GM12875 (cell line): ENCODE data around the gene SPRR5.

Source experiments
- H3K4me3 ChIP-seq: one replicate; pipeline ENCODE4 v1.5.1; 2011; ENCODE audit warnings: low read depth, low read length, control low read depth
- TF ChIP-seq, protein P1 (sequence below): IDR thresholded peaks from 2 replicates; pipeline ENCODE4 v1.5.1; 2011; ENCODE audit warnings: low read depth, mild to moderate bottlenecking, control low read depth, inconsistent platforms, low read length, moderate library complexity, borderline replicate concordance; ENCODE audit not compliant: insufficient read depth

SPRR5 gene

DNA sequence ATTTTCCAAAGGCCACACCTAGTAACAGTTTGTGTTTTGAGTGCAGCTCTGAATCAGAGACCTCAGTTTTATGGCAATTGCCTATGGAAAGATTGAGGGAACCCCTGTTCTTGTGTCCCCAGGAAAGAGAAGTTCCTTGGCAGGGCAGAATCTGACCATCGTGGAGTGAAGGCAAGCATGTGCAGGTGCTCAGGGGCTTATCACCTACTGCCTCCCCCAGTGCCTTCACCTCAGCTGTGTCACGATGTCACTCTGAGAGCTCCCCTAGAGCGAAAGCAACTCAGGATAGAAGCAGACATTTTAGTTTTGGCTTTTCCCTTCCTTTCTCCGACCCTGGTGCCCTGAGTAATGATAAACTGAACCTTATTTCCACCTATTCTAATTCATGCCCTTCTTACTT is 35.1 kb downstream of the SPRR5 start:
- no peak overlapping the region for H3K4me3 ChIP-seq
- TF ChIP-seq, protein P1, sequence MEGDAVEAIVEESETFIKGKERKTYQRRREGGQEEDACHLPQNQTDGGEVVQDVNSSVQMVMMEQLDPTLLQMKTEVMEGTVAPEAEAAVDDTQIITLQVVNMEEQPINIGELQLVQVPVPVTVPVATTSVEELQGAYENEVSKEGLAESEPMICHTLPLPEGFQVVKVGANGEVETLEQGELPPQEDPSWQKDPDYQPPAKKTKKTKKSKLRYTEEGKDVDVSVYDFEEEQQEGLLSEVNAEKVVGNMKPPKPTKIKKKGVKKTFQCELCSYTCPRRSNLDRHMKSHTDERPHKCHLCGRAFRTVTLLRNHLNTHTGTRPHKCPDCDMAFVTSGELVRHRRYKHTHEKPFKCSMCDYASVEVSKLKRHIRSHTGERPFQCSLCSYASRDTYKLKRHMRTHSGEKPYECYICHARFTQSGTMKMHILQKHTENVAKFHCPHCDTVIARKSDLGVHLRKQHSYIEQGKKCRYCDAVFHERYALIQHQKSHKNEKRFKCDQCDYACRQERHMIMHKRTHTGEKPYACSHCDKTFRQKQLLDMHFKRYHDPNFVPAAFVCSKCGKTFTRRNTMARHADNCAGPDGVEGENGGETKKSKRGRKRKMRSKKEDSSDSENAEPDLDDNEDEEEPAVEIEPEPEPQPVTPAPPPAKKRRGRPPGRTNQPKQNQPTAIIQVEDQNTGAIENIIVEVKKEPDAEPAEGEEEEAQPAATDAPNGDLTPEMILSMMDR, result no peak

DNA sequence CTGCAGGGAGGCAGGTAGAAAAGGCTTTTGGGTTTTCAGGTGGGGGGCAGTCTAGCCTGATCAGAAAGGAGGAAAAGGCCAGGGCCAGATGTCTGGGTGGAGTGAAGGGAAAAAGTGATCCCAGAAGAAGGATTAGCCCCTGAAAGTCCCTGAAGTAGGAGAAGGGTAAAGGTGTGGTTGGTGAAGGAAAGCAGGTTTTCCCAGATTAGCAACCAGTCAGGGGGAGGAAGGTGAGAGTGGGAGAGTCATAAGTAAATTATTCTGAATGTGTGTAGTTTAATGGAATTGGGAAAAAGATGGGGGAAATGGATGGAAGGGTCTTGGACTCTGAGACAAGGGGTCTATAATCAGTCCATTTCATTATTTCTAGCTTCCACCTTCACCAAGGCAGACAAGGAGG is 36.2 kb downstream of the SPRR5 start:
- TF ChIP-seq, protein P1, result no peak
- H3K4me3 ChIP-seq, result no peak overlapping the region

DNA sequence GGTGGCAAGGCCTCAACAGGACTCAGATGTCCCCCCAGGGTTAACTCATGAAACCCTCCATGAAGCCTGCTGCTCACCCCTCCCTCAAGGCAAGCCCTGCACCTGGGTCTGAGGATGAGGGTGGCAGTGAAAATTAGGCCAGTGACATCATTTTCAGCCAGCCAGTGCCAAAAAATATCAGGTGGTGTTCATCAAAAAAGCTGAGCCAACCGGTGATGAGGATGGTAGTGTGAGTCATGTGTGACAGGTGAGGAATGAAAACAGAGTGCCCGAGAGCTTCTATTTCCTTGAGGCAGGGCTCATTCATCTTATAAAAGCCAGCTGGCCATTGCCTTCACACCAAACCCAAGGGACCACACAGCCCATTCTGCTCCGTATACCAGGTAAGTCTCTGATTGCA is 36.7 kb downstream of the SPRR5 start, which contains the start of gene SPRR1A:
Gene SPRR1A (plus strand): TSS at position 339 of the 400 bp plus-strand sequence. CDS start 1,150 bp downstream, outside the sequence.
- TF ChIP-seq, protein P1, result no peak

DNA sequence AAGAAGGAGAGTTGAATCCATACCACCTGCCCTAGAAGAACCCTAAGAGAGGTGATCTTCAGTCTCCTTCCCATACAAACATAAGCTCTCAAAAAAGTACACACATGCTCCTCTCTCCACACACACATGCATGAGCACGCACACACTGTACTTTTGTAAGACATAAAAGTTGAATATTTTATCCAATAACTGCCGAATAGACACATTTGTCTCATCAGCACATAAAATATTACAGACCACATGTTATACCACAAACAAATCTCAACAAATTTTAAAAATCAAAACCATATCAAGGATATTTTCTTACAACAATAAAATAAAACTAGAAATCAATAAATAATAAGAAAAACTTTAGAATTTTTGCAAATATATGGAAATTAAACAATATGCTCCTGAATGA is 39.6 kb downstream of the SPRR5 start:
- TF ChIP-seq, protein P1, result no peak
- H3K4me3 ChIP-seq, result no peak overlapping the region

More for the DNA sequence above, 36.7 kb downstream of the SPRR5 start, which contains the start of gene SPRR1A:
- no peak within 1 kb of the TSS for H3K4me3 ChIP-seq

DNA sequence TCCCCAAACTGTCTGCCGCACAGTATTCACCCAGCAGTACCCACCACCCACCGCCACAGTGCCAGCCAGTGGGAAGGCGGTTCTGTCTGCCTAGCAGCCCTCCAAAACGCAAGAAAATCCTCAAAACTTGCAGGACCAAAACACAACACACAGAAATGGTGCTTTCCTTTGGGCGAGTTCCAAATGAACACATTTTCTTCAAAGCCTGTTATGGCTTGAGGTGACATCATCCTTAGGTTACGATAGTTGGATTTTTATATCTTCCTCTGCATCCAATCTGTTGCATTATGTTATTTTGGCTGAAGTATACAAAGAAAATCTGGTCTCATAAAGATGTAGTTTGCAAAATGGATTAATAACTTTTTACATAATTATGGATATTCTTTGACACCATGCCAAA is 46.2 kb downstream of the SPRR5 start:
- H3K4me3 ChIP-seq, result no peak overlapping the region
- TF ChIP-seq, protein P1, result no peak

DNA sequence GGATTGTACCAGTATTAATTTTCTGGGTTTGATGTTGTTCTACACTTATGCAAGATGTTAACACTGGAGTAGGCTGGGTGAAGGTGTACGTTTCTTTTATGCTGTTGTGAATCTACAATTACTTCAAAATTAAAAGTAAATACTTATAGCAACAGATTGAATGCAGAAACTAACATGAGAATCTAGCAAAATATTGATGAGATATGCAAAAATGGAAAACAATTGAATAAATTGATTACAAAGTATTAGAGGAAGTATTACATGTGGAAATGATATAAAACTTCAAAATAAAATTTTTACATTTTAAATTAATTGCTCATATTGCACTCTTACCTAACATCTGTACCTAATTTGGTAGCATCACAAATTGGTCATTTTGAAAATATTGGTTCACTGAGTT is 48.8 kb downstream of the SPRR5 start:
- TF ChIP-seq, protein P1, result no peak
- no peak overlapping the region for H3K4me3 ChIP-seq

DNA sequence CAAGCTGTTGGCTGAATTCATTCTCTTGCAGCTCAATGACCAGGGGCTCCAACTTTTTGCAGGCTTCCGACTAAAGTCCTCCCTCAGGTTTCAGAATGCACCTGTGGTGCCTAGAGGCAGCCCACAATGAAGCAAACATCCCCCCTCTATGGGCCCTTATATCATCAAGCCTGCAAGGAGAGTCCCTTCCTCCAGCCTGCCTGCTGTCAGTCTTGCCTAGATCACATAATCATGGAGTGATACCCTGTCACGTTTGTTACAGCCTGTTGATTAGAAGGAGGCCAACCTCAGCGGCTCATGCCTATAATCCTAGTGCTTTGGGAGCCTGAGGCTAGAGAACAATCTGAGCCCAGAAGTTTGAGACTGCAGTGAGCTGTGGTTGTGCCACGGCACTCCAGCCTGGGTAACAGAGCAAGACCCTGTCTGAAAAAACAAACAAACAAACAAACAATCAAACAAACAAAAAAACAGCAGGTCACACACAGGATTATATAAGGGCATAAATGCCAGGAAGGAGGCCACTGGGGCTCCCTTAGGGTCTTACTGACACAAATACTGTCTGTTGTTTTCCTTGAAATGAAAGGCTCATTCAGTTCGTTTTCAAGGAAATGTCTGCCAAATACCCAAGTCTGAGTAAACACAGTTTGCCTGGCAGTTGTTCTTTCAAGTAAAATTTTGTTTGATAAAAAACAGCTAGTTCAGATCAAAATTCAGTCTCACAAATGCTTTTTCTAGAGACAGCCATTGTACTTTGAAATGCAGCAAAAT is 49.8 kb downstream of the SPRR5 start:
- H3K4me3 ChIP-seq, result no peak overlapping the region
- TF ChIP-seq, protein P1, result no peak
